GM23338 (cell line): ENCODE results near the gene PTPRN2. TPM values are rescaled to one million over a fixed set of nuclear protein-coding genes. Genes with fewer than 3 reads are reported as not detected.

Experiments
- ATAC-seq: fragments of 200-7000 bp; cut with Tn5 transposase; 3 replicates; pipeline ENCODE4 v1.9.1; 2020
- DNase-seq: peaks from one replicate; pipeline ENCODE4 v3.0.0-alpha.2; 2015; ENCODE audit warnings: low spot score
- H2AFZ ChIP-seq: fragments of 200-600 bp; sonication (generic); 2 replicates; pipeline ENCODE4 v1.8.0; 2016; ENCODE audit warnings: antibody characterized with exemption, mild to moderate bottlenecking, moderate library complexity
- H3F3A ChIP-seq: fragments of 200-600 bp; sonication (generic); replicated peaks from 2 replicates; pipeline ENCODE4 v1.8.0; 2017; ENCODE audit warnings: antibody characterized with exemption, mixed run types, low read depth
- H3K27ac ChIP-seq: fragments of 200-600 bp; sonication (generic); 2 replicates; pipeline ENCODE4 v1.6.1; 2016; ENCODE audit warnings: low read depth
- H3K27me3 ChIP-seq: fragments of 200-600 bp; sonication (generic); 2 replicates; pipeline ENCODE4 v1.8.0; 2016; ENCODE audit warnings: mild to moderate bottlenecking, mixed run types, moderate library complexity; ENCODE audit not compliant: insufficient read depth
- H3K36me3 ChIP-seq: fragments of 200-600 bp; sonication (generic); 2 replicates; pipeline ENCODE4 v1.8.0; 2016; ENCODE audit warnings: mild to moderate bottlenecking; ENCODE audit not compliant: insufficient read depth
- H3K4me1 ChIP-seq: fragments of 200-600 bp; sonication (generic); 2 replicates; pipeline ENCODE4 v1.8.0; 2016; ENCODE audit warnings: mild to moderate bottlenecking, moderate library complexity; ENCODE audit not compliant: insufficient read depth
- H3K4me2 ChIP-seq: fragments of 200-600 bp; sonication (generic); 2 replicates; pipeline ENCODE4 v1.7.1; 2017; ENCODE audit warnings: mixed run types
- H3K4me3 ChIP-seq: fragments of 200-600 bp; sonication (generic); 2 replicates; pipeline ENCODE4 v1.6.1; 2016; ENCODE audit warnings: mixed run types
- H3K79me2 ChIP-seq: fragments of 200-600 bp; sonication (generic); replicated peaks from 2 replicates; pipeline ENCODE4 v1.8.0; 2017; ENCODE audit warnings: mild to moderate bottlenecking; ENCODE audit not compliant: insufficient read depth
- H3K9me2 ChIP-seq: fragments of 200-600 bp; sonication (generic); 2 replicates; pipeline ENCODE4 v1.8.0; 2017; ENCODE audit not compliant: insufficient read depth
- H4K20me1 ChIP-seq: fragments of 200-600 bp; sonication (generic); replicated peaks from 2 replicates; pipeline ENCODE4 v1.8.0; 2017; ENCODE audit warnings: mild to moderate bottlenecking; ENCODE audit not compliant: insufficient read depth
- H3K27ac Mint-ChIP-seq: 2 replicates; pipeline ENCODE4 v1.8.0; 2020; ENCODE audit warnings: inconsistent platforms, mild to moderate bottlenecking, moderate library complexity, mixed read lengths
- H3K27me3 Mint-ChIP-seq: 3 replicates; pipeline ENCODE4 v1.8.0; 2022; ENCODE audit warnings: low read depth, mild to moderate bottlenecking, moderate library complexity, mixed read lengths, inconsistent platforms; ENCODE audit not compliant: insufficient read depth, poor library complexity
- H3K36me3 Mint-ChIP-seq: 3 replicates; pipeline ENCODE4 v1.8.0; 2021; ENCODE audit warnings: low read depth, mild to moderate bottlenecking, inconsistent platforms, moderate library complexity, mixed read lengths
- H3K4me1 Mint-ChIP-seq: 3 replicates; pipeline ENCODE4 v1.8.0; 2020; ENCODE audit warnings: mild to moderate bottlenecking, inconsistent platforms, mixed read lengths
- H3K4me3 Mint-ChIP-seq: 3 replicates; pipeline ENCODE4 v1.8.0; 2021; ENCODE audit warnings: moderate library complexity, mild to moderate bottlenecking, inconsistent platforms, mixed read lengths
- H3K9me3 Mint-ChIP-seq: 3 replicates; pipeline ENCODE4 v1.8.0; 2020; ENCODE audit warnings: moderate library complexity, mild to moderate bottlenecking, inconsistent platforms, mixed read lengths
- CREB1 ChIP-seq: fragments of 250-450 bp; sonication (Bioruptor Pico); IDR thresholded peaks from 2 replicates; pipeline ENCODE4 v1.5.0; 2020; ENCODE audit warnings: low read depth, mild to moderate bottlenecking, moderate library complexity
- EZH2 ChIP-seq: fragments of 200-600 bp; sonication (generic); IDR thresholded peaks from one replicate; pipeline ENCODE4 v1.8.0; 2017; ENCODE audit warnings: antibody characterized with exemption, mild to moderate bottlenecking, low read depth; ENCODE audit not compliant: unreplicated experiment
- EZH2phosphoT487 ChIP-seq: fragments of 200-600 bp; sonication (generic); IDR thresholded peaks from one replicate; pipeline ENCODE4 v1.8.1; 2018; ENCODE audit warnings: antibody characterized with exemption; ENCODE audit not compliant: unreplicated experiment
- JUNB ChIP-seq: IDR thresholded peaks from one replicate; pipeline ENCODE4 v1.6.1; 2016; ENCODE audit warnings: antibody characterized with exemption; ENCODE audit not compliant: unreplicated experiment
- NANOG ChIP-seq: IDR thresholded peaks from 2 replicates; pipeline ENCODE4 v1.6.1; 2016; ENCODE audit warnings: antibody characterized with exemption, borderline replicate concordance
- POLR2AphosphoS5 ChIP-seq: IDR thresholded peaks from 2 replicates; pipeline ENCODE4 v1.6.1; 2016; ENCODE audit warnings: antibody characterized with exemption, low read depth
- STAT1 ChIP-seq: IDR thresholded peaks from one replicate; pipeline ENCODE4 v1.6.1; 2016; ENCODE audit warnings: antibody characterized with exemption; ENCODE audit not compliant: unreplicated experiment
- ZNF114 ChIP-seq: fragments of 250-450 bp; sonication (Bioruptor Pico); IDR thresholded peaks from 2 replicates; pipeline ENCODE4 v1.5.0; 2020; ENCODE audit warnings: mild to moderate bottlenecking, moderate library complexity
- ZNF331 ChIP-seq: fragments of 250-450 bp; sonication (Bioruptor Pico); IDR thresholded peaks from 2 replicates; pipeline ENCODE4 v1.5.0; 2020; ENCODE audit warnings: low read depth, mild to moderate bottlenecking, moderate library complexity
- polyA plus RNA-seq: library from polyadenylated mRNA; unstranded; fragments of >200 nt; fragmentation: Nextera tagmentation; extraction: Ambion mirVana; gene quantifications from 2 replicates; pipeline ENCODE4 v1.2.1, GENCODE V29; 2016
- total RNA-seq: library from RNA; depleted of rRNA; stranded (reverse); fragments of >200 nt; shearing (Covaris generic); gene quantifications from 2 replicates; pipeline ENCODE4 v1.2.3, GENCODE V29; 2014
- TF ChIP-seq, protein P1 (sequence below): IDR thresholded peaks from one replicate; pipeline ENCODE4 v1.6.1; 2018; ENCODE audit warnings: antibody characterized with exemption; ENCODE audit not compliant: unreplicated experiment
- TF ChIP-seq, protein P2 (sequence below): fragments of 250-450 bp; sonication (Bioruptor Pico); IDR thresholded peaks from 2 replicates; pipeline ENCODE4 v1.5.0; 2020; ENCODE audit warnings: mild to moderate bottlenecking, moderate library complexity
- TF ChIP-seq, protein P3 (sequence below): IDR thresholded peaks from 2 replicates; pipeline ENCODE4 v1.6.1; 2016; ENCODE audit warnings: antibody characterized with exemption
- TF ChIP-seq, protein P4 (sequence below), 2 experiments: fragments of 200-600 bp in 1 of 2; sonication (generic) in 1 of 2; conservative IDR thresholded peaks; 2 replicates each; pipeline versions ENCODE4 v1.5.1 to v1.6.1; 2016 to 2017; ENCODE audit warnings: antibody characterized with exemption in 2 of 2, low read depth in 2 of 2, mild to moderate bottlenecking in 2 of 2, moderate library complexity in 1 of 2

The PTPRN2 gene
- total and polyA plus RNA-seq, 2 experiments from 2014 or later, result 0.87 to 4.0 TPM

DNA sequence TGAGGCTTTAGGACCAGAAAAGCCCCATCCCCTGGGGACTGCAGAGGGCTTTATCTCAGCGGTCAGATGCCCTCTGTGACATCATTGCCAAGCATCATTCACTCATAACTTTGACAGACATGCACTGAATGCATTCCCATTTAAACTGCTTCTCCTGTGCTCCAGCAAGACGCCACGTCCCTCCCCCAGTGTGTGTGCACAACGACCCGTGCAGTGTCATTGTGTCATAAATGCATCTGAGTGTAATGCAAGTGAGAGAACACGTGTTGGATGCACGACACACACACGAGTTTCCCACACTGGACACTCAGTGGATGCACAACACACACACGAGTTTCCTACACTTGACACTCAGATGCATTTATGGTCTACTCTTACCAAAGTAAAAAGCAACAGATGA, 337.9 kb downstream of the PTPRN2 start:
- no peak overlapping the region for H3K27ac ChIP-seq
- no peaks in the 10 kb centered on the region for H3K36me3 ChIP-seq
- no peak for DNase-seq
- peaks cover 42% of the 10 kb centered on the region for H3K36me3 Mint-ChIP-seq
- H3K4me3 Mint-ChIP-seq, result no peak overlapping the region
- no peak overlapping the region for H3K4me3 ChIP-seq
- ATAC-seq, result no peak
- no peaks in the 10 kb centered on the region for H3K79me2 ChIP-seq
- H3K9me2 ChIP-seq, result no peaks in the 10 kb centered on the region
- H3K27me3 ChIP-seq, result no peaks in the 10 kb centered on the region
- peaks cover 3% of the 10 kb centered on the region; the same call in 2 of the 3 replicates for H3K9me3 Mint-ChIP-seq
- H3K4me2 ChIP-seq, result no peak overlapping the region
- peaks cover 14% of the 10 kb centered on the region for H3F3A ChIP-seq
- H3K27ac Mint-ChIP-seq, result no peak overlapping the region
- H4K20me1 ChIP-seq, result no peaks in the 10 kb centered on the region
- no peaks in the 10 kb centered on the region for H3K4me1 Mint-ChIP-seq
- peaks cover 9% of the 10 kb centered on the region for H3K27me3 Mint-ChIP-seq
- TF ChIP-seq, protein P1, sequence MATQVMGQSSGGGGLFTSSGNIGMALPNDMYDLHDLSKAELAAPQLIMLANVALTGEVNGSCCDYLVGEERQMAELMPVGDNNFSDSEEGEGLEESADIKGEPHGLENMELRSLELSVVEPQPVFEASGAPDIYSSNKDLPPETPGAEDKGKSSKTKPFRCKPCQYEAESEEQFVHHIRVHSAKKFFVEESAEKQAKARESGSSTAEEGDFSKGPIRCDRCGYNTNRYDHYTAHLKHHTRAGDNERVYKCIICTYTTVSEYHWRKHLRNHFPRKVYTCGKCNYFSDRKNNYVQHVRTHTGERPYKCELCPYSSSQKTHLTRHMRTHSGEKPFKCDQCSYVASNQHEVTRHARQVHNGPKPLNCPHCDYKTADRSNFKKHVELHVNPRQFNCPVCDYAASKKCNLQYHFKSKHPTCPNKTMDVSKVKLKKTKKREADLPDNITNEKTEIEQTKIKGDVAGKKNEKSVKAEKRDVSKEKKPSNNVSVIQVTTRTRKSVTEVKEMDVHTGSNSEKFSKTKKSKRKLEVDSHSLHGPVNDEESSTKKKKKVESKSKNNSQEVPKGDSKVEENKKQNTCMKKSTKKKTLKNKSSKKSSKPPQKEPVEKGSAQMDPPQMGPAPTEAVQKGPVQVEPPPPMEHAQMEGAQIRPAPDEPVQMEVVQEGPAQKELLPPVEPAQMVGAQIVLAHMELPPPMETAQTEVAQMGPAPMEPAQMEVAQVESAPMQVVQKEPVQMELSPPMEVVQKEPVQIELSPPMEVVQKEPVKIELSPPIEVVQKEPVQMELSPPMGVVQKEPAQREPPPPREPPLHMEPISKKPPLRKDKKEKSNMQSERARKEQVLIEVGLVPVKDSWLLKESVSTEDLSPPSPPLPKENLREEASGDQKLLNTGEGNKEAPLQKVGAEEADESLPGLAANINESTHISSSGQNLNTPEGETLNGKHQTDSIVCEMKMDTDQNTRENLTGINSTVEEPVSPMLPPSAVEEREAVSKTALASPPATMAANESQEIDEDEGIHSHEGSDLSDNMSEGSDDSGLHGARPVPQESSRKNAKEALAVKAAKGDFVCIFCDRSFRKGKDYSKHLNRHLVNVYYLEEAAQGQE, result no peak
- TF ChIP-seq EZH2, result no peak
- TF ChIP-seq, protein P2, sequence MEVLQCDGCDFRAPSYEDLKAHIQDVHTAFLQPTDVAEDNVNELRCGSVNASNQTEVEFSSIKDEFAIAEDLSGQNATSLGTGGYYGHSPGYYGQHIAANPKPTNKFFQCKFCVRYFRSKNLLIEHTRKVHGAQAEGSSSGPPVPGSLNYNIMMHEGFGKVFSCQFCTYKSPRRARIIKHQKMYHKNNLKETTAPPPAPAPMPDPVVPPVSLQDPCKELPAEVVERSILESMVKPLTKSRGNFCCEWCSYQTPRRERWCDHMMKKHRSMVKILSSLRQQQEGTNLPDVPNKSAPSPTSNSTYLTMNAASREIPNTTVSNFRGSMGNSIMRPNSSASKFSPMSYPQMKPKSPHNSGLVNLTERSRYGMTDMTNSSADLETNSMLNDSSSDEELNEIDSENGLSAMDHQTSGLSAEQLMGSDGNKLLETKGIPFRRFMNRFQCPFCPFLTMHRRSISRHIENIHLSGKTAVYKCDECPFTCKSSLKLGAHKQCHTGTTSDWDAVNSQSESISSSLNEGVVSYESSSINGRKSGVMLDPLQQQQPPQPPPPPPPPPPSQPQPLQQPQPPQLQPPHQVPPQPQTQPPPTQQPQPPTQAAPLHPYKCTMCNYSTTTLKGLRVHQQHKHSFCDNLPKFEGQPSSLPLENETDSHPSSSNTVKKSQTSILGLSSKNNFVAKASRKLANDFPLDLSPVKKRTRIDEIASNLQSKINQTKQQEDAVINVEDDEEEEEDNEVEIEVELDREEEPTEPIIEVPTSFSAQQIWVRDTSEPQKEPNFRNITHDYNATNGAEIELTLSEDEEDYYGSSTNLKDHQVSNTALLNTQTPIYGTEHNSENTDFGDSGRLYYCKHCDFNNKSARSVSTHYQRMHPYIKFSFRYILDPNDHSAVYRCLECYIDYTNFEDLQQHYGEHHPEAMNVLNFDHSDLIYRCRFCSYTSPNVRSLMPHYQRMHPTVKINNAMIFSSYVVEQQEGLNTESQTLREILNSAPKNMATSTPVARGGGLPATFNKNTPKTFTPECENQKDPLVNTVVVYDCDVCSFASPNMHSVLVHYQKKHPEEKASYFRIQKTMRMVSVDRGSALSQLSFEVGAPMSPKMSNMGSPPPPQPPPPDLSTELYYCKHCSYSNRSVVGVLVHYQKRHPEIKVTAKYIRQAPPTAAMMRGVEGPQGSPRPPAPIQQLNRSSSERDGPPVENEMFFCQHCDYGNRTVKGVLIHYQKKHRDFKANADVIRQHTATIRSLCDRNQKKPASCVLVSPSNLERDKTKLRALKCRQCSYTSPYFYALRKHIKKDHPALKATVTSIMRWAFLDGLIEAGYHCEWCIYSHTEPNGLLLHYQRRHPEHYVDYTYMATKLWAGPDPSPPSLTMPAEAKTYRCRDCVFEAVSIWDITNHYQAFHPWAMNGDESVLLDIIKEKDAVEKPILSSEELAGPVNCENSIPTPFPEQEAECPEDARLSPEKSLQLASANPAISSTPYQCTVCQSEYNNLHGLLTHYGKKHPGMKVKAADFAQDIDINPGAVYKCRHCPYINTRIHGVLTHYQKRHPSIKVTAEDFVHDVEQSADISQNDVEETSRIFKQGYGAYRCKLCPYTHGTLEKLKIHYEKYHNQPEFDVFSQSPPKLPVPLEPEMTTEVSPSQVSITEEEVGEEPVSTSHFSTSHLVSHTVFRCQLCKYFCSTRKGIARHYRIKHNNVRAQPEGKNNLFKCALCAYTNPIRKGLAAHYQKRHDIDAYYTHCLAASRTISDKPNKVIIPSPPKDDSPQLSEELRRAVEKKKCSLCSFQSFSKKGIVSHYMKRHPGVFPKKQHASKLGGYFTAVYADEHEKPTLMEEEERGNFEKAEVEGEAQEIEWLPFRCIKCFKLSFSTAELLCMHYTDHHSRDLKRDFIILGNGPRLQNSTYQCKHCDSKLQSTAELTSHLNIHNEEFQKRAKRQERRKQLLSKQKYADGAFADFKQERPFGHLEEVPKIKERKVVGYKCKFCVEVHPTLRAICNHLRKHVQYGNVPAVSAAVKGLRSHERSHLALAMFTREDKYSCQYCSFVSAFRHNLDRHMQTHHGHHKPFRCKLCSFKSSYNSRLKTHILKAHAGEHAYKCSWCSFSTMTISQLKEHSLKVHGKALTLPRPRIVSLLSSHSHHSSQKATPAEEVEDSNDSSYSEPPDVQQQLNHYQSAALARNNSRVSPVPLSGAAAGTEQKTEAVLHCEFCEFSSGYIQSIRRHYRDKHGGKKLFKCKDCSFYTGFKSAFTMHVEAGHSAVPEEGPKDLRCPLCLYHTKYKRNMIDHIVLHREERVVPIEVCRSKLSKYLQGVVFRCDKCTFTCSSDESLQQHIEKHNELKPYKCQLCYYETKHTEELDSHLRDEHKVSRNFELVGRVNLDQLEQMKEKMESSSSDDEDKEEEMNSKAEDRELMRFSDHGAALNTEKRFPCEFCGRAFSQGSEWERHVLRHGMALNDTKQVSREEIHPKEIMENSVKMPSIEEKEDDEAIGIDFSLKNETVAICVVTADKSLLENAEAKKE, result no peak
- no peak for TF ChIP-seq CREB1 (CRISPR knock-in tag)
- TF ChIP-seq, protein P3, sequence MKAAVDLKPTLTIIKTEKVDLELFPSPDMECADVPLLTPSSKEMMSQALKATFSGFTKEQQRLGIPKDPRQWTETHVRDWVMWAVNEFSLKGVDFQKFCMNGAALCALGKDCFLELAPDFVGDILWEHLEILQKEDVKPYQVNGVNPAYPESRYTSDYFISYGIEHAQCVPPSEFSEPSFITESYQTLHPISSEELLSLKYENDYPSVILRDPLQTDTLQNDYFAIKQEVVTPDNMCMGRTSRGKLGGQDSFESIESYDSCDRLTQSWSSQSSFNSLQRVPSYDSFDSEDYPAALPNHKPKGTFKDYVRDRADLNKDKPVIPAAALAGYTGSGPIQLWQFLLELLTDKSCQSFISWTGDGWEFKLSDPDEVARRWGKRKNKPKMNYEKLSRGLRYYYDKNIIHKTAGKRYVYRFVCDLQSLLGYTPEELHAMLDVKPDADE, result no peak
- TF ChIP-seq ZNF114 (CRISPR knock-in tag), result no peak
- TF ChIP-seq ZNF331 (CRISPR knock-in tag), result no peak
- TF ChIP-seq STAT1, result no peak
- TF ChIP-seq NANOG, result no peak
- TF ChIP-seq EZH2phosphoT487, result no peak
- no peak for TF ChIP-seq JUNB
- TF ChIP-seq, protein P4, sequence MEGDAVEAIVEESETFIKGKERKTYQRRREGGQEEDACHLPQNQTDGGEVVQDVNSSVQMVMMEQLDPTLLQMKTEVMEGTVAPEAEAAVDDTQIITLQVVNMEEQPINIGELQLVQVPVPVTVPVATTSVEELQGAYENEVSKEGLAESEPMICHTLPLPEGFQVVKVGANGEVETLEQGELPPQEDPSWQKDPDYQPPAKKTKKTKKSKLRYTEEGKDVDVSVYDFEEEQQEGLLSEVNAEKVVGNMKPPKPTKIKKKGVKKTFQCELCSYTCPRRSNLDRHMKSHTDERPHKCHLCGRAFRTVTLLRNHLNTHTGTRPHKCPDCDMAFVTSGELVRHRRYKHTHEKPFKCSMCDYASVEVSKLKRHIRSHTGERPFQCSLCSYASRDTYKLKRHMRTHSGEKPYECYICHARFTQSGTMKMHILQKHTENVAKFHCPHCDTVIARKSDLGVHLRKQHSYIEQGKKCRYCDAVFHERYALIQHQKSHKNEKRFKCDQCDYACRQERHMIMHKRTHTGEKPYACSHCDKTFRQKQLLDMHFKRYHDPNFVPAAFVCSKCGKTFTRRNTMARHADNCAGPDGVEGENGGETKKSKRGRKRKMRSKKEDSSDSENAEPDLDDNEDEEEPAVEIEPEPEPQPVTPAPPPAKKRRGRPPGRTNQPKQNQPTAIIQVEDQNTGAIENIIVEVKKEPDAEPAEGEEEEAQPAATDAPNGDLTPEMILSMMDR (conservative IDR thresholded peaks at IDR 0.05; ENCODE audit: low read depth in 2 of 2), result no peak
- no peak for TF ChIP-seq POLR2AphosphoS5
- H2AFZ ChIP-seq, result no peak overlapping the region
- H3K4me1 ChIP-seq, result no peaks in the 10 kb centered on the region
